HCT116 (cell line): Measurements from ENCODE around the gene OR6C76. TPM values are rescaled to one million over a fixed set of nuclear protein-coding genes. Genes with fewer than 3 reads are reported as not detected.

Experiments used
- ATAC-seq: fragments of 200-7000 bp; cut with Tn5 transposase; 2 replicates; pipeline ENCODE4 v1.9.1; 2020; ENCODE audit warnings: mild to moderate bottlenecking, moderate library complexity
- BruUV-seq: library from RNA; stranded (reverse); fragments of 400-500 nt; replicated peaks from 2 replicates; lab custom pipeline; 2021; lab: Mats Ljungman, UMichigan
- CTCF ChIA-PET: fragments of 300-600 bp; sonication (Branson Sonifier 250); formaldehyde crosslinking; loops from one replicate; lab custom pipeline; 2021; ENCODE audit warnings: antibody characterized with exemption; lab: Charles Lee
- POLR2A ChIA-PET: fragments of 300-600, 350-600 bp; sonication (Branson Sonifier 250); formaldehyde crosslinking; loops from one replicate; lab custom pipeline; 2021; ENCODE audit warnings: antibody characterized with exemption; lab: Charles Lee
- RAD21 ChIA-PET, 2 experiments: fragments of 300-600 bp; sonication (Branson Sonifier 250); formaldehyde crosslinking; loops; one replicate each; lab custom pipeline; 2023; ENCODE audit warnings: low total read pairs in 2 of 2; ENCODE audit not compliant: uncharacterized antibody in 2 of 2, unreplicated experiment in 2 of 2, low non-redundant PET in 1 of 2; lab: Charles Lee
- DNase-seq: peaks from one replicate; pipeline ENCODE4 v3.0.0-alpha.2; 2010; ENCODE audit warnings: low read depth, low spot score
- H2AFZ ChIP-seq: fragments of 200-600 bp; shearing (Covaris generic), sonication (generic); 2 replicates; pipeline ENCODE4 v1.6.1; 2017; ENCODE audit warnings: low read depth, mixed run types, mixed read lengths, antibody characterized with exemption, low read length; ENCODE audit not compliant: poor library complexity, severe bottlenecking
- H3K27ac ChIP-seq: 2 replicates; pipeline ENCODE4 v1.5.1; 2012; ENCODE audit warnings: low read depth, low read length
- H3K27me3 ChIP-seq: fragments of 200-600 bp; sonication (generic); 2 replicates; pipeline ENCODE4 v1.6.1; 2016; ENCODE audit warnings: mixed run types, low read length, mixed read lengths; ENCODE audit not compliant: insufficient read depth
- H3K36me3 ChIP-seq, 2 experiments: fragments of 200-500 bp in 1 of 2; fragments of 200-600 bp in 1 of 2; sonication (Bioruptor generic) in 1 of 2; sonication (generic) in 1 of 2; 2 replicates each; pipeline versions ENCODE4 v1.5.1 to v1.6.1; 2014 to 2016; ENCODE audit warnings: low read length in 2 of 2, inconsistent platforms in 1 of 2, mixed read lengths in 1 of 2, mixed run types in 1 of 2; ENCODE audit not compliant: insufficient read depth in 2 of 2, control insufficient read depth in 1 of 2
- H3K4me1 ChIP-seq, 2 experiments: fragments of 200-600 bp in 1 of 2; sonication (generic) in 1 of 2; 2 replicates each; pipeline versions ENCODE4 v1.5.1 to v1.6.1; 2012 to 2017; ENCODE audit warnings: low read length in 2 of 2, inconsistent platforms in 1 of 2, mild to moderate bottlenecking in 1 of 2, mixed read lengths in 1 of 2, mixed run types in 1 of 2, moderate library complexity in 1 of 2; ENCODE audit not compliant: insufficient read depth in 2 of 2, control insufficient read depth in 1 of 2
- H3K4me2 ChIP-seq: fragments of 200-600 bp; sonication (generic); 2 replicates; pipeline ENCODE4 v1.6.1; 2017; ENCODE audit warnings: mixed run types, low read length, mixed read lengths
- H3K4me3 ChIP-seq, 2 experiments: fragments of 200-600 bp in 1 of 2; sonication (generic) in 1 of 2; replicated peaks in 1 of 2; 2 replicates each; pipeline ENCODE4 v1.5.1; 2011 to 2016; ENCODE audit warnings: low read length in 2 of 2, control low read depth in 1 of 2, low read depth in 1 of 2, mild to moderate bottlenecking in 1 of 2, mixed read lengths in 1 of 2, mixed run types in 1 of 2
- H3K79me2 ChIP-seq: fragments of 200-600 bp; sonication (generic); 2 replicates; pipeline ENCODE4 v1.6.1; 2017; ENCODE audit warnings: mild to moderate bottlenecking, mixed run types, low read length, moderate library complexity, mixed read lengths; ENCODE audit not compliant: insufficient read depth
- H3K9ac ChIP-seq: fragments of 200-600 bp; sonication (generic); 2 replicates; pipeline ENCODE4 v1.6.1; 2016; ENCODE audit warnings: low read length, mixed read lengths
- H3K9me2 ChIP-seq: fragments of 200-600 bp; sonication (generic), shearing (Covaris generic); 2 replicates; pipeline ENCODE4 v1.6.1; 2017; ENCODE audit warnings: mixed run types, mild to moderate bottlenecking, moderate library complexity; ENCODE audit not compliant: insufficient read depth
- H3K9me3 ChIP-seq, 2 experiments: fragments of 200-500 bp in 1 of 2; fragments of 200-600 bp in 1 of 2; sonication (Bioruptor generic) in 1 of 2; sonication (generic) in 1 of 2; 2 replicates each; pipeline ENCODE4 v1.6.1; 2014 to 2017; ENCODE audit warnings: low read length in 2 of 2, mixed read lengths in 2 of 2, inconsistent platforms in 1 of 2, low read depth in 1 of 2, mild to moderate bottlenecking in 1 of 2, mixed run types in 1 of 2, moderate library complexity in 1 of 2; ENCODE audit not compliant: control insufficient read depth in 1 of 2, insufficient read depth in 1 of 2
- H4K20me1 ChIP-seq: fragments of 200-600 bp; sonication (generic), shearing (Covaris generic); 2 replicates; pipeline ENCODE4 v1.6.1; 2017; ENCODE audit warnings: mixed run types, mild to moderate bottlenecking, moderate library complexity; ENCODE audit not compliant: insufficient read depth
- CBX3 ChIP-seq: IDR thresholded peaks from 2 replicates; pipeline ENCODE4 v1.6.1; 2012; ENCODE audit warnings: low read depth
- CTCF ChIP-seq, 3 experiments: fragments of 200-600 bp in 1 of 3; sonication (generic) in 1 of 3; IDR thresholded peaks in 2 of 3; conservative IDR thresholded peaks in 1 of 3; 2 replicates each; pipeline ENCODE4 v1.5.1; 2012 to 2017; ENCODE audit warnings: low read depth in 2 of 3, low read length in 2 of 3, antibody characterized with exemption in 1 of 3, borderline replicate concordance in 1 of 3, control low read depth in 1 of 3, mild to moderate bottlenecking in 1 of 3, mixed read lengths in 1 of 3, mixed run types in 1 of 3, moderate library complexity in 1 of 3; ENCODE audit not compliant: insufficient read depth in 1 of 3
- EZH2 ChIP-seq: fragments of 200-600 bp; sonication (generic); IDR thresholded peaks from 2 replicates; pipeline ENCODE4 v1.6.1; 2017; ENCODE audit warnings: antibody characterized with exemption, mixed run types
- JUND ChIP-seq: IDR thresholded peaks from 2 replicates; pipeline ENCODE4 v1.6.1; 2012
- POLR2A ChIP-seq: IDR thresholded peaks from 2 replicates; pipeline ENCODE4 v1.7.0; 2011; ENCODE audit warnings: borderline replicate concordance; ENCODE audit not compliant: insufficient read depth, insufficient read length; ENCODE audit errors: extremely low read depth
- RAD21 ChIP-seq: IDR thresholded peaks from 2 replicates; pipeline ENCODE4 v1.6.1; 2012; ENCODE audit warnings: low read depth, mild to moderate bottlenecking
- SP1 ChIP-seq: IDR thresholded peaks from 2 replicates; pipeline ENCODE4 v1.6.1; 2012; ENCODE audit warnings: low read depth
- SRF ChIP-seq: IDR thresholded peaks from 2 replicates; pipeline ENCODE4 v1.6.1; 2012; ENCODE audit warnings: low read depth
- ZNF274 ChIP-seq: fragments of 200-500 bp; sonication (Bioruptor generic); IDR thresholded peaks from 2 replicates; pipeline ENCODE4 v1.6.1; 2014; ENCODE audit warnings: mild to moderate bottlenecking, low read depth, low read length, inconsistent platforms
- intact Hi-C: fragments of 100-400 bp; cut with micrococcal nuclease; formaldehyde crosslinking; loops from 2 replicates; pipeline ENCODE4 v1.10.0; 2022
- total RNA-seq: library from RNA; stranded (reverse); gene quantifications from one replicate; pipeline ENCODE4 v1.2.1, GENCODE V29; 2021; ENCODE audit not compliant: unreplicated experiment

OR6C76 gene
- total RNA-seq, 1 experiment from 2014 or later, result not detected

- H3K79me2 ChIP-seq, result no peaks in the 10 kb centered on the region
- H4K20me1 ChIP-seq, result no peaks in the 10 kb centered on the region
- no peak overlapping the region for H3K4me3 ChIP-seq
- H3K4me2 ChIP-seq, result no peak overlapping the region
- no peaks in the 10 kb centered on the region for H3K36me3 ChIP-seq
- no peaks in the 10 kb centered on the region; the same call in 1 of the 2 replicates for H3K27me3 ChIP-seq
- no peak overlapping the region for H2AFZ ChIP-seq
- no peak overlapping the region for H3K9ac ChIP-seq
- H3K4me1 ChIP-seq, result no peaks in the 10 kb centered on the region
- TF ChIP-seq EZH2 (no peak), SP1 (no peak), JUND (no peak), SRF (no peak), CBX3 (no peak), POLR2A (no peak), ZNF274 (no peak), CTCF (IDR thresholded peaks at IDR 0.05 in 2 of 3, conservative IDR thresholded peaks at IDR 0.05 in 1 of 3; ENCODE audit: borderline replicate concordance in 1 of 3, insufficient read depth in 1 of 3, low read depth in 2 of 3, low read length in 2 of 3) (no peak)
- ATAC-seq (no peak), DNase-seq (no peak)
- no peaks in the 10 kb centered on the region for H3K9me2 ChIP-seq
- POLR2A ChIA-PET, result no interaction called here
- H3K9me3 ChIP-seq, result no peaks in the 10 kb centered on the region
- intact Hi-C loops, result no loop called here
- RAD21 ChIA-PET, result no interaction called here
- no peak overlapping the region for H3K27ac ChIP-seq
- BruUV-seq, result no TSS peak
- CTCF ChIA-PET, result no interaction called here
Measured at GRCh38 chr12:55416961-55417360, 9.1 kb upstream of the OR6C76 start.

- Histone ChIP-seq H3K4me1 (no peaks in the 10 kb centered on the region), H3K27me3 (no peaks in the 10 kb centered on the region; the same call in 1 of the 2 replicates), H3K79me2 (no peaks in the 10 kb centered on the region), H3K36me3 (no peaks in the 10 kb centered on the region), H3K27ac (no peak overlapping the region), H3K9me2 (no peaks in the 10 kb centered on the region), H2AFZ (no peak overlapping the region), H3K9me3 (no peaks in the 10 kb centered on the region), H4K20me1 (no peaks in the 10 kb centered on the region), H3K9ac (no peak overlapping the region), H3K4me2 (no peak overlapping the region), H3K4me3 (no peak overlapping the region)
- ATAC-seq, result no peak
- RAD21 ChIA-PET, result no interaction called here
- DNase-seq, result no peak
- POLR2A ChIA-PET, result no interaction called here
- intact Hi-C loops, result no loop called here
- BruUV-seq, result no TSS peak
- CTCF ChIA-PET, result no interaction called here
- TF ChIP-seq JUND, result no peak
- TF ChIP-seq RAD21, result no peak
Measured at GRCh38 chr12:55420307-55420962, 5.6 kb upstream of the OR6C76 start.
